ENCODE results near the gene PPARA.

PPARA gene

GRCh38 chr22:46267431-46268279 is 117.3 kb downstream of the PPARA start, which contains the start of gene TTC38:
TSS of gene TTC38 (plus strand) at chr22:46268008. CDS start at chr22:46268040, 32 bp downstream.
- Histone ChIP-seq H3K9me3 (ENCODE audit: insufficient read depth, low read length) (no peaks in the 10 kb centered on the region), H3K4me3 (ENCODE audit: low read length) (peak within 1 kb of the TSS; percentile 84), H3K4me1 (ENCODE audit: low read length) (peaks cover 9% of the 10 kb centered on the region), H3K36me3 (replicated peaks; ENCODE audit: low read depth, low read length) (no peaks in the 10 kb centered on the region), H3K4me2 (ENCODE audit: low read length) (peak within 1 kb of the TSS; percentile 66), H3K27ac (ENCODE audit: low read length) (no peak within 1 kb of the TSS), H3K79me2 (ENCODE audit: low read length) (no peaks in the 10 kb centered on the region), H2AFZ (ENCODE audit: low read depth, low read length) (peak within 1 kb of the TSS; percentile 81), H3K27me3 (ENCODE audit: low read depth, low read length) (0 out of 2 replicates have a peak, but pooled peaks cover 6% of the 10 kb centered on the region), H4K20me1 (ENCODE audit: insufficient read depth, low read length) (no peaks in the 10 kb centered on the region), H3K9ac (ENCODE audit: low read length) (peak within 1 kb of the TSS; percentile 67)
- TF ChIP-seq EZH2phosphoT487 (IDR thresholded peaks at IDR 0.05; ENCODE audit: low read depth), result no peak
- no peak for TF ChIP-seq CTCF (IDR thresholded peaks at IDR 0.05; ENCODE audit: low read depth, low read length)

GRCh38 chr22:46269564-46269963 is 119.2 kb downstream of the PPARA start:
- Histone ChIP-seq H3K79me2 (ENCODE audit: low read length) (no peaks in the 10 kb centered on the region), H3K9ac (ENCODE audit: low read length) (no peak overlapping the region), H3K4me2 (ENCODE audit: low read length) (no peak overlapping the region), H3K36me3 (replicated peaks; ENCODE audit: low read depth, low read length) (no peaks in the 10 kb centered on the region), H3K4me1 (ENCODE audit: low read length) (peaks cover 9% of the 10 kb centered on the region), H4K20me1 (ENCODE audit: insufficient read depth, low read length) (no peaks in the 10 kb centered on the region), H3K9me3 (ENCODE audit: insufficient read depth, low read length) (no peaks in the 10 kb centered on the region), H3K27me3 (ENCODE audit: low read depth, low read length) (0 out of 2 replicates have a peak, but pooled peaks cover 6% of the 10 kb centered on the region), H3K27ac (ENCODE audit: low read length) (no peak overlapping the region), H2AFZ (ENCODE audit: low read depth, low read length) (no peak overlapping the region), H3K4me3 (ENCODE audit: low read length) (no peak overlapping the region)
- TF ChIP-seq EZH2phosphoT487 (IDR thresholded peaks at IDR 0.05; ENCODE audit: low read depth), result no peak
- no peak for TF ChIP-seq CTCF (IDR thresholded peaks at IDR 0.05; ENCODE audit: low read depth, low read length)

GRCh38 chr22:46272196-46272595 is 121.9 kb downstream of the PPARA start:
- Histone ChIP-seq H3K79me2 (ENCODE audit: low read length) (no peaks in the 10 kb centered on the region), H3K9ac (ENCODE audit: low read length) (no peak overlapping the region), H4K20me1 (ENCODE audit: insufficient read depth, low read length) (no peaks in the 10 kb centered on the region)

More at GRCh38 chr22:46272196-46272595, 121.9 kb downstream of the PPARA start:
- Histone ChIP-seq H3K9me3 (ENCODE audit: insufficient read depth, low read length) (no peaks in the 10 kb centered on the region), H3K4me2 (ENCODE audit: low read length) (no peak overlapping the region), H3K4me3 (ENCODE audit: low read length) (no peak overlapping the region), H3K27ac (ENCODE audit: low read length) (no peak overlapping the region), H3K4me1 (ENCODE audit: low read length) (peaks cover 6% of the 10 kb centered on the region), H3K36me3 (replicated peaks; ENCODE audit: low read depth, low read length) (peaks cover 10% of the 10 kb centered on the region), H2AFZ (ENCODE audit: low read depth, low read length) (no peak overlapping the region), H3K27me3 (ENCODE audit: low read depth, low read length) (no peaks in the 10 kb centered on the region)
- TF ChIP-seq EZH2phosphoT487 (IDR thresholded peaks at IDR 0.05; ENCODE audit: low read depth), result no peak
- no peak for TF ChIP-seq CTCF (IDR thresholded peaks at IDR 0.05; ENCODE audit: low read depth, low read length)

Measured in OCI-LY3 (cell line).